Measurements from ENCODE around the gene ATRNL1.
"Not testable (repeated sequence)": the region's sequence is repeated elsewhere in the genome, so short reads cannot be mapped to it uniquely, and the experiment has no call there.

The ATRNL1 gene

GRCh38 chr10:115219203-115219602, 126.0 kb downstream of the ATRNL1 start:
- no peak for DNase-seq

DNA sequence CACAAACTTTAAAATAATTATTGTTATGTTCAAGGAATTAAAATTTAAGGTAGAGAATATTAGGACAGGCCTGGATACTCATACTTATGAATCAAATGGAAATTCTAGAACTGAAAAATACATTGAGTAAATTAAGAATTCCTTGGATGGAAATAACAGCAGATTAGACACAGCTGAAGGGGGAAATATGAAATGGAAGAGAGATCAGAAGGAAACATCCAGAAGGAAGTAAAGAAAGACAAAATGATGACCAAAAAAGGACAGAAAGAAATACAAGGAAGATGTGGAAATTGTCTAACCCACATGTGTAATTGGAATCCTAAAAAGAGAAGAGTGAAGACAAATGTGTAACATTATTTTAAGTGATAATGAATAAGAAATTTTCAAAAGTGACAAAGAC, 128.9 kb downstream of the ATRNL1 start:
- no peak for DNase-seq

DNA sequence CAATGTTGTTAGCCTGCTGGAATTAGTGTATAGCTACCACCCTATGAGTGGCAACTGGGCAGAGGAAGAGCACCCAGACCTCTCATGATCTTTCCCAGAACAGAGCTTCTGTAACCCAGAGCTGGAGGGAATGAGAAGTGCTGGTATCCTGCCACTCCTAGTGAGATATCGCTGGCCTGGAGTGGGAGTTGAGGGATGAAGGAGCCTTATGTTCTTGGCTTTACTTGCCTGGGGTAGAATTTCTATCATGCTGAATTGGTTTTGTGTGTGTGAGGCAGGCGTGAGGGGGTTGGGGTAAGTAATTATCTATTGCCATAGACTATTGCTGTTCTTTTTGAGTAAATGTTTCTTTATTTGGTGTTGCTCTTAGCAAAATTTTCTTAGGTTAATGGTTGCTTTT, 146.6 kb downstream of the ATRNL1 start:
- DNase-seq: no peak

GRCh38 chr10:115250784-115251183, 157.6 kb downstream of the ATRNL1 start:
- DNase-seq: no peak

DNA sequence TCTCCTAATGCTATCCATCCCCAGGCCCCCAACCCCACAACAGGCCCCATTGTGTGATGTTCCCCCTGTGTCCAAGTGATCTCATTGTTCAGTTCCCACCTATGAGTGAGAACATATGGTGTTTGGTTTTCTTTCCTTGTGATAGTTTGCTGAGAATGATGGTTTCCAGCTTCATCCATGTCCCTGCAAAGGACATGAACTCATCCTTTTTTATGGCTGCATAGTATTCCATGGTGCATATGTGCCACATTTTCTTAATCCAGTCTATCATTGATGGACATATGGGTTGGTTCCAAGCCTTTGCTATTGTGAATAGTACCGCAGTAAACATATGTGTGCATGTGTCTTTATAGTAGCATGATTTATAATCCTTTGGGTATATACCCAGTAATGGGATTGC, 160.6 kb downstream of the ATRNL1 start:
- not testable (repeated sequence) for DNase-seq

DNA sequence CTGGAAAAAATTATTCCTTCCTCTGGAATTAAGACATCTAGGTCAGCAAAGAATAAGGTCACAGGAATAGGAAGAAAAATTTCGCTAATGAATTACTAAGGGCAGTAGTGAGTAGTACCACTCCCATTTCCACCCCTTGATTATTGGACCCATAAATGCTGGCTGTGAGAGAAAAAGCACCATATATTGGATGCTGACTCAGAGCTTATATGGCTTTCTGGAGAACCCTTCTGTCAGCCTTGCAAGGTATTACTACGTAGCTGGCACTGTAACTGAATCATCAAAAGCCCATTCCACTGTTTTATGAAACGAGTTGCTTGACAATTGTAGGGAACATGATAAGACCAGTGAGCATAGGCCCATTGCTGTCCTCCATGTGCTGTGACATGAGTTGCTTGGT, 179.3 kb downstream of the ATRNL1 start:
- DNase-seq: no peak

GRCh38 chr10:115278294-115278693, 185.1 kb downstream of the ATRNL1 start:
- DNase-seq: peak; percentile 47

- no peak for DNase-seq
Measured at GRCh38 chr10:115295213-115295805, 202.1 kb downstream of the ATRNL1 start.

DNA sequence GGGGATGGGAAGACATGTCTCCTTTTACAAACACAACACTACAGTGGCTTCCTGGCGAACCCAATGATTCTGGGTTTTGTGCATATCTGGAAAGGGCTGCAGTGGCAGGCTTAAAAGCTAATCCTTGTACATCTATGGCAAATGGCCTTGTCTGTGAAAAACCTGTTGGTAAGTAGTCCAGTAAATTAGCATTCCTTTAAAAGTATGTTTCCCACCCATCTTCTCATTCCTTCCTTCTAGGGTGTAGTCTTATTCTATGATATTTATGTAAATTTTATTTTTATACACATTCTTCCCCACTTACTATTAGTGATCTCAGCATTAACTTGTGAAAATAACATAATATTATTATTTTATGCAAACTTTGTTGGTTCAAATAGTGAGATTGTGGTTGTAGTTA, 206.9 kb downstream of the ATRNL1 start:
- no peak for DNase-seq

DNA sequence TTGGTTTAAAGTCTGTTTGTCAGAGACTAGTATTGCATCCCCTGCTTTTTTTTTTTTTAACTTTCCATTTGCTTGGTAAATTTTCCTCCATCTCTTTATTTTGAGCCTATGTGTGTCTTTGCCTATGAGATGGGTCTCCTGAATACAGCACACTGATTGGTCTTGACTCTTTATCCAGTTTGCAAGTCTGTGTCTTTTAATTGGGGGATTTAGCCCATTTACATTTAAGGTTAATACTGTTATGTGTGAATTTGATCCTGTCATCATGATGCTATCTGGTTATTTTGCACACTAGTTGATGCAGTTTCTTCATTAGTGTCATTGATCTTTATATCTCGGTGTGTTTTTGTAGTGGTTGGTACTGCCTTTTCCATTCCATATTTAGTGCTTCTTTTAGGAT, 226.5 kb downstream of the ATRNL1 start:
- not testable (repeated sequence) for DNase-seq

- DNase-seq: no peak
Measured at GRCh38 chr10:115321360-115321759, 228.2 kb downstream of the ATRNL1 start.

DNA sequence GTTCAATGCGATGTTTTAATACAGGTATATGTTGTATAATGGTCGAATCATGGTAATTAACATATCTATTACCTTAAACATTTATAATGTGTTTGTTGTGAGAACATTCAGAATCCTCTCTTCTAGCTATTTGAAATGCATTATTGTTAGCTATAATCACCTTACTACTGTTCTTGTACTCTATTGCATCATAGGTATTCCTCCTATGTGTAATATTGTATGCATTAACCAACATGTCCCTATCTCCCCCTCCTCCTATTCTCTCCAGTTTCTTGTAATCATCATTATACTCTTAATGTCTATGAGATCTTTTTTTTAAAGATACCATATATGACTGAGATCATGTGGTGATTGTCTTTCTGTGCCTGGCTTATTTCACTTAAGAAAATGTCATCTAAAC, 235.2 kb downstream of the ATRNL1 start:
- DNase-seq: no peak

- DNase-seq: no peak
Measured at GRCh38 chr10:115335366-115335765, 242.2 kb downstream of the ATRNL1 start.

- DNase-seq: peak; percentile 66
Measured at GRCh38 chr10:115355162-115355760, 262.1 kb downstream of the ATRNL1 start.

DNA sequence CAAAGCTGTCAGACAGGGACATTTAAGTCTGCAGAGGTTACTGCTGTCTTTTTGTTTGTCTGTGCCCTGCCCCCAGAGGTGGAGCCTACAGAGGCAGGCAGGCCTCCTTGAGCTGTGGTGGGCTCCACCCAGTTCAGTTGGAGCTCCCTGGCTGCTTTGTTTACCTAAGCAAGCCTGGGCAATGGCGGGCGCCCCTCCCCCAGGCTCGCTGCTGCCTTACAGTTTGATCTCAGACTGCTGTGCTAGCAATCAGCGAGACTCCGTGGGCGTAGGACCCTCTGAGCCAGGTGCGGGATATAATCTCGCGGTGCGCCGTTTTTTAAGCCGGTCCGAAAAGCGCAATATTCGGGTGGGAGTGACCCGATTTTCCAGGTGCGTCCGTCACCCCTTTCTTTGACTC, 274.8 kb downstream of the ATRNL1 start:
- not testable (repeated sequence) for DNase-seq

GRCh38 chr10:115379064-115379463, 285.9 kb downstream of the ATRNL1 start:
- no peak for DNase-seq

- DNase-seq: no peak
Measured at GRCh38 chr10:115384665-115385064, 291.5 kb downstream of the ATRNL1 start.

DNA sequence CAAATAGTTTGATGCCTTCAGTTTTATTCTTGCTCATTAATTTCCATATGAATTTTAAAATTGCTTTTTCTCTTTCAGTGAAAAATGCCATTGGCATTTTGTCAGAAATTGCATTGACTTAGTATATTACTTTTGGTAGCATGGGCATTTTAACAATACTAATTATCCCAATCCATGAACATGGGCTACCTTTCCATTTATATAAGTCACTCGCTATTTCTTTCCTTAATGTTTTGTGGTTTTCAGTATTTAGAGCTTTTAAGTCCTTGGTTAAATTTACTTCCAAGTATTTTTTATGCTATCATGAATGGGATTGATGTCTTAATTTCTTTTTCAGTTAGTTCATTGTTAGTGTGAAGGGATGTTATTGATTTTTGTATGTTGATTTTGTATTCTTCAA, 297.4 kb downstream of the ATRNL1 start:
- no peak for DNase-seq

GRCh38 chr10:115398026-115398425, 304.9 kb downstream of the ATRNL1 start:
- DNase-seq: no peak

DNA sequence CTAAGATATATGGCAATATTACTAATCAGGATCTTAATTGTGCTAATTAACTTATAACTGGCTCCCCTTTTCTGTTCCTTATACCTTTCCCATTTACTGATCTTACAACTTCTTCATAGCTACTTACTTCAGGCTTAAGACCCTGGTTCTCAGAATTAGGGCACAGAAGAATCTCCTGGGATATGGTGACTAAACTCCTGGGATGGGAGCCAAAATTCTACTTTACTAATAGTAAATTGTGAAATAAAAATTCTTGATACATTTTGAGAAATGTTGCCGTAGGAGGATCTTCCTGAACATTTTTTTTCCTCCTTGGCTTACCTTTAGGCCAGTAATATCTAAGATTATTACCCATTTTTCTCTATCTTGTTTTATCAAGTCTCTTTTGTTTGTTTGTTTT, 309.5 kb downstream of the ATRNL1 start:
- no peak for DNase-seq

- not testable (repeated sequence) for DNase-seq
Measured at GRCh38 chr10:115405838-115406237, 312.7 kb downstream of the ATRNL1 start.

- DNase-seq: peak; percentile 2
Measured at GRCh38 chr10:115409347-115409746, 316.2 kb downstream of the ATRNL1 start.

DNA sequence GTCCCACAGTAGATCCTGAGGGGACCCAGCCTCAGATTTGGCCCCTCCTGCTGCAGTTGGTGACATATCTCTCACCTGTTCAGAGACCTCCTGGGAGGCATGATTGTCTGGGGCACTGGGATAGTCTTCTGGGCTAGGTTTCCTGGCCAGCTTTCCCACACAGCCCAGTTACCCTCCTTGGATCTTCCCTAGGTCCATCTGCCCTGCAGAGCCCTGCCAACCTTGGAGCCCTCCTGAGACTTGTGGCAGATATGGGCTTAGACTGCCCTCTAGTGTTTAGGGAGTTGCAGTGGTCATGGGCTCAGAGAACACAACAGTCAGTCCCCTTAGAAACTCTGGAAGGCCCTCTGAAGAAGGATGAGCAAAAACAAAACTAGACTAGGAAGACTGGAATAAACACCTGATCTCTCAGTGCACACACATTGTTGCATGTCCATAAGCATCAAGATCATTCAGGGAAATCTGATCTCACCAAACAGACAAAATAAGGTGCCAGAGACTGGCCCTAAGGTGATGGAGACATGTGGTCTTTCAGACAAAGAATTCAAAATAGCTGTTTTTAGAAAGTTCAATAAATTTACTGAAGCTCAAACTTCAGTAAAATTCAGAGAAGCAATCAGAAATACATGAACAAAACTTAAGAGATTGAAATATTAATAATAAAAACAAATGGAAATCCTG, 324.6 kb downstream of the ATRNL1 start:
- DNase-seq: peak; percentile 68

- no peak for DNase-seq
Measured at GRCh38 chr10:115422624-115423023, 329.5 kb downstream of the ATRNL1 start.

- DNase-seq: no peak
Measured at GRCh38 chr10:115427611-115428010, 334.4 kb downstream of the ATRNL1 start.

Data from OCI-M1 (cell line).